Ovary (tissue), 9 donors: ENCODE results near the gene CDC37. TPM values are rescaled to one million over a fixed set of nuclear protein-coding genes. Genes with fewer than 3 reads are reported as not detected.
A peak's percentile ranks its signal among the peaks of the same experiment; 100 is the strongest.

Experiments
- DNase-seq, 5 donors: peaks; one replicate each; pipeline ENCODE4 v3.0.0-alpha.2; 2019 to 2020
- H3K27ac ChIP-seq, 2 donors: fragments of 200-600 bp; one replicate each; pipeline versions ENCODE4 v1.5.1 to v1.8.0; 2019 to 2022
- H3K27me3 ChIP-seq: fragments of 200-600 bp; one replicate; pipeline ENCODE4 v1.8.0; 2022
- H3K36me3 ChIP-seq: fragments of 200-600 bp; sonication (generic); one replicate; pipeline ENCODE4 v1.5.1; 2019
- H3K4me1 ChIP-seq: one replicate; pipeline ENCODE4 v1.8.1; 2013; ENCODE audit warnings: mild to moderate bottlenecking, moderate library complexity; ENCODE audit not compliant: insufficient read depth
- H3K4me3 ChIP-seq: fragments of 200-600 bp; sonication (generic); one replicate; pipeline ENCODE4 v1.5.1; 2017
- H3K9me3 ChIP-seq, 2 donors: fragments of 200-600 bp in 1 of 2; sonication (generic) in 1 of 2; one replicate each; pipeline versions ENCODE4 v1.5.1 to v1.8.1; 2013 to 2019; ENCODE audit warnings: mild to moderate bottlenecking in 1 of 2, moderate library complexity in 1 of 2
- CTCF ChIP-seq, 3 donors: fragments of 450-650 bp in 2 of 3; fragments of 200-600 bp in 1 of 3; IDR thresholded peaks; one replicate each; pipeline versions ENCODE4 v1.5.1 to v1.8.0; 2016 to 2022; ENCODE audit warnings: antibody characterized with exemption in 3 of 3, mild to moderate bottlenecking in 1 of 3
- EP300 ChIP-seq: sonication (generic); formaldehyde crosslinking; IDR thresholded peaks from one replicate; pipeline ENCODE4 v1.6.1; 2017; ENCODE audit warnings: antibody characterized with exemption
- POLR2A ChIP-seq: fragments of 450-650 bp; IDR thresholded peaks from one replicate; pipeline ENCODE4 v1.6.1; 2017; ENCODE audit warnings: antibody characterized with exemption, mild to moderate bottlenecking, moderate library complexity
- WGBS, 3 donors: extraction: QIAGEN DNeasy Blood & Tissue Kit in 1 of 3; methylation state at CpG; one replicate each; pipeline versions ENCODE4 v1.1.5 to v1.1.7; 2013 to 2017; 5-methylcytosine and 5-hydroxymethylcytosine counted together
- intact Hi-C, 4 donors: fragments of 100-400 bp; cut with DNase I; formaldehyde crosslinking; loops; one replicate each; pipeline versions ENCODE4 v1.11.0 to v1.15.1; 2022 to 2023
- polyA plus RNA-seq, 2 donors: library from polyadenylated mRNA; stranded (reverse); fragments of 200-250 nt in 1 of 2; fragments of 350-450 nt in 1 of 2; fragmentation: Illumina TruSeq in 1 of 2; extraction: RNeasy Lipid Tissue Mini Kit (QIAGEN cat#74804) in 1 of 2; gene quantifications; one replicate each; pipeline ENCODE4 v1.2.3, GENCODE V29; 2013 to 2014
- total RNA-seq, 7 donors: library from RNA; depleted of rRNA in 2 of 7; stranded (reverse); fragments of >200 nt in 2 of 7; fragmentation: NEBNext Ultra II Directional in 3 of 7; extraction: Animal tissue kit (Norgen Biotek cat#: 25700) in 3 of 7; gene quantifications; one replicate each; pipeline versions ENCODE4 v1.1.0 to v1.2.4, GENCODE V29; 2016 to 2023
- donor health status: DM: no; HTN: no; CAD: no; lungs with moderate emphysema.
- donor health status: DM: no; HTN: no; CAD: no.
- donor health status: Bipolar disorder and iron deficiency.
- donor health status: DM: yes; HTN: yes; CAD: no.
- donor health status: DM: no; HTN: no; CAD: no.
- donor health status: DM: yes; HTN: yes; CAD: no.

The CDC37 gene
- total and polyA plus RNA-seq, 9 donors, result 81.3 to 180 (median 115) TPM

GRCh38 chr19:10395003-10395402 is 8.3 kb downstream of the CDC37 start:
- H3K9me3 ChIP-seq, result no peaks in the 10 kb centered on the region
- 80 to 86% (median 82%) methylated on average over 12 of the region's 12 CpGs for WGBS, 3 donors
- H3K4me1 ChIP-seq, result no peaks in the 10 kb centered on the region
- no peaks in the 10 kb centered on the region for H3K36me3 ChIP-seq
- no peak for DNase-seq
- no peak for TF ChIP-seq POLR2A
- TF ChIP-seq CTCF (IDR thresholded peaks at IDR 0.05), result no peak
- no peak for TF ChIP-seq EP300
- no peak overlapping the region for H3K4me3 ChIP-seq
- no peak overlapping the region for H3K27ac ChIP-seq
- intact Hi-C loops, result loop anchor here in 1 of 4 donors (10.0 kb wide), 1 partner anchor 460 kb away; the partner anchor contains the start of gene OLFM2
- no peaks in the 10 kb centered on the region for H3K27me3 ChIP-seq

GRCh38 chr19:10393137-10393536 is 10.2 kb downstream of the CDC37 start:
- H3K4me1 ChIP-seq, result no peaks in the 10 kb centered on the region
- no peaks in the 10 kb centered on the region for H3K9me3 ChIP-seq
- 85 to 91% (median 86%) methylated on average over 24 of the region's 24 CpGs for WGBS, 3 donors
- no peaks in the 10 kb centered on the region for H3K36me3 ChIP-seq
- no peak overlapping the region for H3K27ac ChIP-seq
- intact Hi-C loops, result loop anchor here in 2 of 4 donors (5.0 to 10.0 kb wide), 2 partner anchors 458 to 461 kb away; partner anchors contain the start of gene OLFM2 (in 1 of the 2)
- TF ChIP-seq CTCF (IDR thresholded peaks at IDR 0.05) (no peak), EP300 (no peak), POLR2A (no peak)
- no peak overlapping the region for H3K4me3 ChIP-seq
- no peaks in the 10 kb centered on the region for H3K27me3 ChIP-seq
- DNase-seq, result no peak

GRCh38 chr19:10392120-10392519 is 11.2 kb downstream of the CDC37 start:
- WGBS, 3 donors, result 72 to 78% (median 77%) methylated on average over 6 of the region's 6 CpGs
- H3K27me3 ChIP-seq, result no peaks in the 10 kb centered on the region
- DNase-seq, result no peak
- intact Hi-C loops, result loop anchor here in 2 of 4 donors (5.0 to 10.0 kb wide), 2 partner anchors 457 to 460 kb away; partner anchors contain the start of gene OLFM2 (in 1 of the 2)
- H3K27ac ChIP-seq, result no peak overlapping the region
- TF ChIP-seq CTCF (IDR thresholded peaks at IDR 0.05), result no peak
- H3K36me3 ChIP-seq, result no peaks in the 10 kb centered on the region
- no peak overlapping the region for H3K4me3 ChIP-seq
- no peaks in the 10 kb centered on the region for H3K9me3 ChIP-seq
- no peaks in the 10 kb centered on the region for H3K4me1 ChIP-seq

- Histone ChIP-seq H3K4me3 (no peak overlapping the region), H3K4me1 (no peaks in the 10 kb centered on the region), H3K36me3 (no peaks in the 10 kb centered on the region), H3K27me3 (no peaks in the 10 kb centered on the region), H3K27ac (no peak overlapping the region), H3K9me3 (no peaks in the 10 kb centered on the region)
- peak; percentile 55 to 77 (median 68) for DNase-seq
- intact Hi-C loops, result loop anchor here in 2 of 4 donors (5.0 to 10.0 kb wide), 2 partner anchors 456 to 458 kb away; partner anchors contain the start of gene OLFM2 (in 1 of the 2)
- TF ChIP-seq POLR2A (no peak), CTCF (IDR thresholded peaks at IDR 0.05) (peak; percentile 43 to 75 (median 70))
- WGBS, 3 donors, result 46 to 54% (median 49%) methylated on average over 9 of the region's 9 CpGs
Measured at GRCh38 chr19:10390652-10391286, 12.6 kb downstream of the CDC37 start.
